ENCODE measurements around the gene APOLD1. TPM values are rescaled to one million over a fixed set of nuclear protein-coding genes. Genes with fewer than 3 reads are reported as not detected.
A peak's percentile ranks its signal among the peaks of the same experiment; 100 is the strongest.

Gene APOLD1
- total and polyA plus RNA-seq, 2 of the 8 experiments (the other 6 are each of a cell fraction or from before 2014, with no cell fraction given): 0.12 to 0.71 TPM

- TF ChIP-seq CTCF (IDR thresholded peaks at IDR 0.05; ENCODE audit: control extremely low read depth in 1 of 3, insufficient read depth in 1 of 3, low read depth in 1 of 3, low read length in 3 of 3) (no peak), TAF1 (IDR thresholded peaks at IDR 0.05; ENCODE audit: low read depth, low read length) (no peak), POU5F1 (IDR thresholded peaks at IDR 0.05; ENCODE audit: low read depth, low read length) (no peak), SP2 (IDR thresholded peaks at IDR 0.05; ENCODE audit: low read length) (no peak), EZH2 (IDR thresholded peaks at IDR 0.05; ENCODE audit: low read depth, low read length, severe bottlenecking) (peak; percentile 20), KDM5A (IDR thresholded peaks at IDR 0.05; ENCODE audit: low read length) (no peak), BRCA1 (IDR thresholded peaks at IDR 0.05; ENCODE audit: low read depth, low read length) (no peak), SAP30 (IDR thresholded peaks at IDR 0.05; ENCODE audit: insufficient read depth, insufficient replicate concordance, low read length) (no peak), SRF (IDR thresholded peaks at IDR 0.05; ENCODE audit: low read depth, low read length) (no peak), JUND (IDR thresholded peaks at IDR 0.05; ENCODE audit: low read length) (no peak), SUZ12 (IDR thresholded peaks at IDR 0.05; ENCODE audit: low read length) (no peak), KDM4A (IDR thresholded peaks at IDR 0.05; ENCODE audit: low read depth, low read length, severe bottlenecking) (no peak), NRF1 (IDR thresholded peaks at IDR 0.05; ENCODE audit: low read depth, low read length) (no peak), ASH2L (IDR thresholded peaks at IDR 0.05; ENCODE audit: low read length) (no peak), CBX8 (IDR thresholded peaks at IDR 0.05; ENCODE audit: borderline replicate concordance, low read depth, low read length) (no peak), CBX5 (IDR thresholded peaks at IDR 0.05; ENCODE audit: low read depth, low read length) (no peak), CEBPB (IDR thresholded peaks at IDR 0.05; ENCODE audit: low read depth, low read length) (no peak), TEAD4 (IDR thresholded peaks at IDR 0.05; ENCODE audit: low read depth, low read length) (0 out of 2 replicates have a peak, but pooled peaks have one; percentile 22), POLR2AphosphoS5 (IDR thresholded peaks at IDR 0.05; ENCODE audit: low read depth, low read length) (no peak), POLR2A (IDR thresholded peaks at IDR 0.05; ENCODE audit: control extremely low read depth in 1 of 2, low read depth in 2 of 2, low read length in 2 of 2) (no peak), YY1 (IDR thresholded peaks at IDR 0.05; ENCODE audit: low read depth, low read length) (peak; percentile 55; the same call in 1 of the 2 replicates), EP300 (IDR thresholded peaks at IDR 0.05; ENCODE audit: borderline replicate concordance in 1 of 2, low read depth in 2 of 2, low read length in 2 of 2) (no peak)
Measured at GRCh38 chr12:12784911-12785814, at the start of gene APOLD1 (continued).

Data from H1 (cell line).